Measurements from ENCODE around the gene CHGA.

Gene CHGA

DNA sequence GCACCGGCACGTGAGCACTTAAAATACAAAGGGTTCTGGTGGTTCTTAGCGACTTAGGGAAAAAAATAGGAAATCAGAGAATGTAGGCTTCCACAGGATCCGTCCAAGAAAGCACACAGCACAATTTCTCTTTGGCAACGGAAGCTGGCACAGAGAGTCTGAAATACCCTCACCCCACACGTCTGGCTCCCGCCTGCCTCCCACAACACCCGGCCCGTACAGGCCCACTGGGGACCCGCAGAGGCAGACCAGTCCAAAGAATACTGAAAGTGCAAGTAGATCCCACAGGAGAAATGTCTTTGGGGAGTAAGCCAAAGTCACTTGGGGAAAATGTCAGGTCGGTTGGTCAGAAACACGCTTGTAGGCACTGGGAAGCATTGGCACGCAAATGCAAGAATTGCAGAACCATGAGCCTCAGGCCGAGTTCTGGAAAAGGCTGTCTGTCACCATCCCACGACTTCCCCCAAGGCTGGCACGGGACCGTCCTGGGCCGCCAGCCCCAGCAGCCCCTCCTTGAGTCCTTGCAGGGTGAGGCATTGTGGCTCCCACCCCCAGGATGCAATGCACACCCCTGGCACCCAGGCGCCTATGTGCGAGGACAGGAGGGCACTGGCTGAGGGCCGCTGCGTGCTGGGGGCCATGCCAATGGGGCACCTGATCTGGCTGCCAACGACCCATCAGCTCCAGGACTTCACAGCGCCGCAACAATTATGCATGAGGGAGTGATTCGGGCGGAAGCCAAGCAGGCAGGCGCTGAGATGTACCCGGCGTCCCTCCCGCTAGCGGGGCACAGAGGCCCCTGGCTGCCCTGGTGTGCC lies 29.7 kb downstream of the CHGA start:
- DNase-seq: no peak
- Histone ChIP-seq H3K4me3 (ENCODE audit: low read depth, low read length) (no peak overlapping the region), H3K27me3 (replicated peaks) (no peaks in the 10 kb centered on the region), H3K27ac (no peak overlapping the region), H3K36me3 (replicated peaks) (no peaks in the 10 kb centered on the region)
- in situ Hi-C loops (cut with HindIII; ENCODE audit: low pct_ligation_motif_present, low sequenced_read_pairs): no loop called here
- TF ChIP-seq, protein P1, sequence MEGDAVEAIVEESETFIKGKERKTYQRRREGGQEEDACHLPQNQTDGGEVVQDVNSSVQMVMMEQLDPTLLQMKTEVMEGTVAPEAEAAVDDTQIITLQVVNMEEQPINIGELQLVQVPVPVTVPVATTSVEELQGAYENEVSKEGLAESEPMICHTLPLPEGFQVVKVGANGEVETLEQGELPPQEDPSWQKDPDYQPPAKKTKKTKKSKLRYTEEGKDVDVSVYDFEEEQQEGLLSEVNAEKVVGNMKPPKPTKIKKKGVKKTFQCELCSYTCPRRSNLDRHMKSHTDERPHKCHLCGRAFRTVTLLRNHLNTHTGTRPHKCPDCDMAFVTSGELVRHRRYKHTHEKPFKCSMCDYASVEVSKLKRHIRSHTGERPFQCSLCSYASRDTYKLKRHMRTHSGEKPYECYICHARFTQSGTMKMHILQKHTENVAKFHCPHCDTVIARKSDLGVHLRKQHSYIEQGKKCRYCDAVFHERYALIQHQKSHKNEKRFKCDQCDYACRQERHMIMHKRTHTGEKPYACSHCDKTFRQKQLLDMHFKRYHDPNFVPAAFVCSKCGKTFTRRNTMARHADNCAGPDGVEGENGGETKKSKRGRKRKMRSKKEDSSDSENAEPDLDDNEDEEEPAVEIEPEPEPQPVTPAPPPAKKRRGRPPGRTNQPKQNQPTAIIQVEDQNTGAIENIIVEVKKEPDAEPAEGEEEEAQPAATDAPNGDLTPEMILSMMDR (IDR thresholded peaks at IDR 0.05; ENCODE audit: low read depth, low read length, missing control alignments): no peak

DNA sequence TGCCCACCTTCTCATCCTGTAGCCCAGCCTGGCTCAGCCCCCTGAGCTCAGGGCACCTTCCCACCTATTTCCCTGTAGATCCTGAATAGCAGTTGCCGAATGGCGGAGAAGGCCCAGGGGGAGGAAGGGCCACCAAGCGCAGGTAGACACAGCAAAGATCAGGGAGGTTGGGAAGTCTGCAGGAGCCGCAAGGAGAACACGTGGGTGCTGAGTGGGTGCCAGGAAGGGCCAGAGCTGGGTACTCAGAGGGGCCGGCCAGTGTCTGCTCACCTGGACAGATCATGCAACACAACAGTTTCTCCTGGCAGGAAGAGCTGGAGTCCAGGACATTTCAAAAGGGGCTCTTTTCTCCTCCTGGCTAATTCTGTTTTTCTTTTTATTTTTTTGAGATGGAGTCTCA lies 30.6 kb downstream of the CHGA start:
- H3K4me3 ChIP-seq (ENCODE audit: low read depth, low read length): no peak overlapping the region
- H3K36me3 ChIP-seq (replicated peaks): no peaks in the 10 kb centered on the region
- no peak overlapping the region for H3K27ac ChIP-seq
- DNase-seq: no peak
- TF ChIP-seq, protein P1 (IDR thresholded peaks at IDR 0.05; ENCODE audit: low read depth, low read length, missing control alignments): no peak
- no peaks in the 10 kb centered on the region for H3K27me3 ChIP-seq (replicated peaks)
- in situ Hi-C loops (cut with HindIII; ENCODE audit: low pct_ligation_motif_present, low sequenced_read_pairs): no loop called here

DNA sequence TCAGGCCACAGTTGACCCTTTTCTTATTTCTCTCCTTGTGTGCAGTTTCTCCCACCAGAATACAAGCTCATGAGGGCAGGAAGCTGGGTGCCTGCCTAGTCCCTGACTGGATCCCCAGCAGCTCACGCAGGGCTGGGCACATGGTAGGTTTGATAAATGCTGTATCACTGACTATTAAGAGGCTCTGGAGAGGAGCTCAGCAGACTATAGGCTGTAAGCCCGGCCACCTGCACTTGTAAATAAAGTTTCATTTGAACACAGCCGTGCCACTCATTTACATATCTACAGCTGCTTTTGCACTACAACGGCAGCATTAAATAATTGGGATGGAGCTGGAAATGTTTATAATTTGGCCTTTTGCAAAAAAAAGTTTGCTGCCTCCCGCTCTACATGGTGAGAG lies 32.0 kb downstream of the CHGA start:
- H3K27me3 ChIP-seq (replicated peaks): no peaks in the 10 kb centered on the region
- no peak overlapping the region for H3K4me3 ChIP-seq (ENCODE audit: low read depth, low read length)
- H3K36me3 ChIP-seq (replicated peaks): no peaks in the 10 kb centered on the region
- no peak for DNase-seq
- H3K27ac ChIP-seq: no peak overlapping the region
- in situ Hi-C loops (cut with HindIII; ENCODE audit: low pct_ligation_motif_present, low sequenced_read_pairs): no loop called here
- TF ChIP-seq, protein P1 (IDR thresholded peaks at IDR 0.05; ENCODE audit: low read depth, low read length, missing control alignments): no peak

DNA sequence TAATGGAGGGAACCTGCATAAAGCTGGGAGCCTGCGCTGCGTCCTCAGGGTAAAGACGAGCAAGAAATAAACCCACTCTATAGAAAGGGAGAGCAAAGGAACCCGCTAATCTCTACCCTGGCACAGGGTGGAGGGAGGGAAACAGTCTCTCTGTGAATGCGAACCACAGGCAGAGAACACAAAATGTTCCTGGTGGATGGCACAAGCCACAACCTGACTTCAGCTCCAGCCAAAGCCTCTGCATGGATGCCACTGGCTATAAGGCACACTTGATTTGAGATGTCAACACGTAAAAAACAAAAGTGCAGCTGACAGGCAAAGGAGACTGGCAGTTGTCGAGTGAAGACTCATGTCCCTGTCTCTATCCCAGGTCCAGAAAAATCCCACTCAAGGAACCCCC lies 32.4 kb downstream of the CHGA start:
- Histone ChIP-seq H3K27ac (no peak overlapping the region), H3K36me3 (replicated peaks) (no peaks in the 10 kb centered on the region), H3K27me3 (replicated peaks) (no peaks in the 10 kb centered on the region), H3K4me3 (ENCODE audit: low read depth, low read length) (no peak overlapping the region)
- in situ Hi-C loops (cut with HindIII; ENCODE audit: low pct_ligation_motif_present, low sequenced_read_pairs): no loop called here
- TF ChIP-seq, protein P1 (IDR thresholded peaks at IDR 0.05; ENCODE audit: low read depth, low read length, missing control alignments): no peak
- no peak for DNase-seq

DNA sequence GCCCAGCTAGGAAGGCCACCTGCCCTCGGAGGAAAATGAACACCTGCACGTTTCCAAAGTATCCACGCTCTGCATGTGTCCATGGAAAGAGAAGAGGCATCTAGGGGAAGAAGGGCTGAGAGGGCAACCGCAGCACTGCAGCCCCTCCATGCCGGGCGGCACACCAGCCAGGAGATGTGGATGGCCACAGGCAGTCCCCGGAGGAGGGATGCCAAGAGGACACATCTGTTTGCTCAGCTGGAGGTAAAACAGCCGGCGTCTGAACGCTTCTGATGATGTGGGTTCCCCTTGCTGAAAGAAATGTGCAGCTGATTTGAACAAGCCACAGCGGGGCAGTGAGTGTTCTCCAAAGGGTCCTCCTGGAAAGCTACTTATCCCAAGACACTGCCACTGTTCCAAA lies 34.0 kb downstream of the CHGA start:
- Histone ChIP-seq H3K27me3 (replicated peaks) (no peaks in the 10 kb centered on the region), H3K4me3 (ENCODE audit: low read depth, low read length) (no peak overlapping the region), H3K27ac (no peak overlapping the region), H3K36me3 (replicated peaks) (no peaks in the 10 kb centered on the region)
- in situ Hi-C loops (cut with HindIII; ENCODE audit: low pct_ligation_motif_present, low sequenced_read_pairs): no loop called here
- DNase-seq: no peak
- TF ChIP-seq, protein P1 (IDR thresholded peaks at IDR 0.05; ENCODE audit: low read depth, low read length, missing control alignments): no peak

All from brain microvascular endothelial cell (primary cell).